NCI-H2196 (cell line): ENCODE data around the gene CCDC28B.
"Not testable (repeated sequence)": the region's sequence is repeated elsewhere in the genome, so short reads cannot be mapped to it uniquely, and the experiment has no call there.

Experiments
- DNase-seq: peaks from one replicate; lab custom pipeline; 2025; ENCODE audit not compliant: unreplicated experiment; lab: John Stamatoyannopoulos, UW

CCDC28B gene

DNA sequence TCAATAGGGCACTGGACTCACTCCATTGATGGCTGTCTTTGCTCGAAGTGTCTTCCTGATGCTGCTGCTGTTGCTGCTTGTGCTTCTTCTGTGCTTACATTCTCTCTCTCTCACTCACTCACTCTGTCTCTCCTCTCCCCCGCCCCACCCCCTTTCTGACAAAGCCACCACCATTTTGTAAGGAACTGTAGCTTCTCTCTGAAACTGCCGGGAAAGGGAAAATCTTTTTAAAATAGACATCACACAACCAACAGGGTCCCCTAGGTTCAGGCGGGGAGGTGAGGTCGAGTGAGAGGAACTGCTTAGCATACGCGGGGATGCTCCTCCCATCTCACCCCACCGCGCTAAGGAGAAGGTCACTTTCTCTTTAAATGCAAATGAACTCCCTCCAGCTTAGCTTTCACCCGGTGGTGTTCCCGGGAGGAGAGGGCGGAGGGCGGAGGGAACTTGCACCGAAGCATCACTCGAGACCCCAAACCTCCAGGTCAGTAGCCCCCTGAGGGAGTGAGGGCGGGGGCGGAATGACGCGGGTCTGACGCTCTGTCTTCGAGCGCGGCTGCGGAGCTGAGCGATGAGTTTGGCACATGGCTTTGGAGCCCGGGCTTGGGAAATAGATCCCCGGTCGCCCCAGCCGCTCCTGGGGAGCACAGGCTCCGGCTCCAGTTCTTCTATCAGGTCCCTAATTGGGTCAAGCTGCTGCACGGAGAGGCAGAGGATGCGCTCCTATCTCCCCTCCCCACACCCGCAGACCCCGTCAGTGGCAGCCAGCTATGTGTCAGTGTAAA lies at the start of gene CCDC28B:
CCDC28B (plus strand) TSS at position 370 of the 785 bp plus-strand sequence. CDS start 1,341 bp downstream, outside the sequence.
- peak; percentile 80 for DNase-seq

DNA sequence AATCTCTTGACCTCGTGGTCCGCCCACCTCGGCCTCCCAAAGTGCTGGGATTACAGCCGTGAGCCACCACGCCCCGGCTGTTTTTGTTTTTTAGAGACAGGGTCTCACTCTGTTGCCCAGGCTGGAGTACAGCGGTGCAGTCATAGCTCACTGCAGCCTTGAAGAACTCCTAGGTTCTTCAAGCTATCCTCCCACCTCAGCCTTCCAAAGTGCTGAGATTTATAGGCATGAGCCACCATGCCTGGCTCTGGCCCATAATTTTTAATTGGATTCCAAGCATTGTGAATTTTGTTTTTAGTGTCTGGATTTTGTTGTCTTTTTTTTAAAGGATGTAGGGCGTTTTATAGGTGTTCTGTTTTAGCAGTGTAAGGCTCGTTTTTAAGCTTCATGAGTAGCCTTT lies 49.5 kb upstream of the CCDC28B start:
- no peak for DNase-seq

DNA sequence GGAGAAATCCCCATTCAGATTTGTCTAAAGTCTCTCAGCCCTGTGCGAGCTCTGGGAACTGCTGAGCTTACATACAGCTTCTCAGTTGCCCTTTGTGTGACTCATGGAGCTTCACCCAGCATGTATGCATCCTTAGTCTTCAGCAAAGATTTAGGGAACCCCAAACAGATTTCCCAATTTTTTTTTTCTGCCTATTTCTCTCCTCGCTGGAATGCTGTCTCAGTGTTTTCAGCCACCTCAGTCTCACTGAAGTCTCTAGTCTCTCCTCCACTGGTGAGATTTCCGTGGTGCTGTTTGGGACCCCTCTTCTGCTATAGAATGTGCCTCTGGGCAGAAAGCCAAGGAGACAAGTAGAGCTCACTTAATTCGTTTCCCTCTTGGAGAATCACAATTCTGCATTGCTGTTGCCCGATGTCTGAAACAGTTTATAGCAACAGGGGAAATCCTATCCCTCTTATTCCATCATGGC lies 49.0 kb upstream of the CCDC28B start:
- DNase-seq, result no peak

DNA sequence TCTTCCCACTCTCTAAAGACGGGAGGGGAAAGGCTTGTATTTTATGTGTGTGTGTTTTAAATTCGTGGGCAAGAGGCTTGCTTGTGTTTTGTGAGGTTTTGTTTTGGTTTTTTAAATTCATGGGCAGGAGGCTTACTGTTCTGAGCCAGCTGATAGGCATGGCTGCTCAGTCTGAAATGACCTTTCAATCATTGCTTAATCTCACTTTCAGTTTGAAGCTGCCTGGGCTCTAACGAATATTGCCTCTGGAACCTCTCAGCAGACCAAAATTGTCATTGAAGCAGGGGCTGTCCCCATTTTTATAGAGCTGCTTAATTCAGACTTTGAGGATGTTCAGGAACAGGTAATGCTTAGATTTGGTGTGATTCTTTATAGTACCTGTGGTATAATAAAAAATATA lies 41.2 kb upstream of the CCDC28B start:
- DNase-seq, result no peak

DNA sequence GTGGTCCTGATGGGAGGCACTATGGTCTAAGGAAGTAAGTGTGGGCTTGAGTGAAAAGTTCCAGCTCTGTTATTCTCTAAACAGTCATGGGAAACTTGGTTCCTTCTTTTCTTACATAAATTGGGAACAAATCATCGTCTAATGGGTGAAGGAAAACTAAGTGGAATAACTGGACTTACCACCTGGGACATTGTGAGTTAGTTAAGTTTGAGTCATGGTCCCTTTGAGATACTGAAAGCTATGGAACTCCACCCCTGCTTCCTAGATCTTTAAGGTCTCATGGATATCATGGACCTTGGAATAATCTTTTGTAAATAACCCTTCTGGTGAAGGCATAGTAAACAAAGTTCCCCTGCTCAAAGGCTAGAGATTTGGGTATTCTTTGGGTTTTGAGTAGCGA lies 37.0 kb upstream of the CCDC28B start:
- no peak for DNase-seq

DNA sequence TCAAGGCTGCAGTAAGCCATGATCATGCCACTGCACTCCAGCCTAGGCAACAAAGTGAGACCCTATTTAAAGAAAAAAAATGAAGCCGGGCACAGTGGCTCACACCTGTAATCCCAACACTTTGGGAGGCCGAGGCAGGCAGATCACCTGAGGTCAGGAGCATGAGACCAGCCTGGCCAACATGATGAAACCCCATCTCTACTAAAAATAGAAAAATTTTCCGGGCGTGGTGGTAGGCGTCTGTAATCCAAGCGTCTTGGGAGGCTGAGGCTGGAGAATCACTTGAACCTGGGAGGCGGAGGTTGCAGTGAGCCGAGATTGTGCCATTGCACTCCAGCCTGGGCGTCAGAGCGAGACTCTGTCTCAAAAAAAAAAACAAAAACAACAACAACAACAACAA lies 34.8 kb upstream of the CCDC28B start:
- DNase-seq, result not testable (repeated sequence)

DNA sequence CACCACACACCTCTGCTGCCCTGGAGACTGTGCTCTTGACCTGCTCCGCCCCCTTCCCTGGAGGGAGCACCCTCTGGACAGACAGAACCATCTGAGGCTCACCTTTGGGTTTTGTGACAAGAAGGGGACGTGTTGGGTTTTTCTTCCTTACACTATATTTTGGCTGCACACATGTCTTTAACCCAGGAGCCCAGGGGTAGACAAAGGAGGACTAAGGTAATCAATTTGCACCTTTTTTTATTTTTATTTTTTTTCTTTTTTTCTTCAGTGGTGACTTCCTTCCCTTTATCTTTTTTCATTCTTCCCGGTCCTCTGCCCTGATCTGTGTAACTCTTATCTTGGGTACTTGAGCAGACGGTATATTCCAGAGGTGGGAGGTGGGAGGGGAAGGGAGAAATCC lies 29.4 kb upstream of the CCDC28B start:
- no peak for DNase-seq

DNA sequence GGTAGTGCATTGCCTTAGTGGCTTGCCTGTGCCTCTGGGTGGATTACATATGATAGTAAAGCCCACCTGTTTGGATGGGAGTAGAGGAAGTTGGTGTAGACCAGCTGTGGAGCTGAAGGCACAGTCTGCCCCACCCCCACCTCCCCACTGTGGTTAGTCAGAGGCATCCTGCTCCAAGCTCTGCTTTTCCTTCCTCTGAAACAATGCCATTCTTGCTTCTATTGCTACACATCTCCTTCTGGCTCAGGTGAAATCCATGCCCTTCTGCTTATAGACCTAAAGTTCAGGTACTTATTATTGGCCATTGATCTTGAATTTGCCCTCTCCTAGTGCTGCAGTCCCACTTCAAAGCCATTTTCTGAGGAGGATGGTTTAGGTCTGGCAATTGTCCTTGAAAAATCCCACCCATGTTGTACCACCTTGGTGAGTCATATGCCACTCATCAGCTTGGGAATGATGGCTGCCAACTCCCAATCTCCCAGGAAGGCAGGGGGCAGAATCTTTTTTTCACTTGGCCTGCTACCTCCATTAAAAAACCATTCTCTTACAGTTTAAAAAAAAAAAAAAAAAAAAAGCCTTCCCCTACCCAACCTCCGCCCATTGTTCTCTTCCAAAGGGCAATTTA lies 27.7 kb upstream of the CCDC28B start:
- DNase-seq, result no peak

DNA sequence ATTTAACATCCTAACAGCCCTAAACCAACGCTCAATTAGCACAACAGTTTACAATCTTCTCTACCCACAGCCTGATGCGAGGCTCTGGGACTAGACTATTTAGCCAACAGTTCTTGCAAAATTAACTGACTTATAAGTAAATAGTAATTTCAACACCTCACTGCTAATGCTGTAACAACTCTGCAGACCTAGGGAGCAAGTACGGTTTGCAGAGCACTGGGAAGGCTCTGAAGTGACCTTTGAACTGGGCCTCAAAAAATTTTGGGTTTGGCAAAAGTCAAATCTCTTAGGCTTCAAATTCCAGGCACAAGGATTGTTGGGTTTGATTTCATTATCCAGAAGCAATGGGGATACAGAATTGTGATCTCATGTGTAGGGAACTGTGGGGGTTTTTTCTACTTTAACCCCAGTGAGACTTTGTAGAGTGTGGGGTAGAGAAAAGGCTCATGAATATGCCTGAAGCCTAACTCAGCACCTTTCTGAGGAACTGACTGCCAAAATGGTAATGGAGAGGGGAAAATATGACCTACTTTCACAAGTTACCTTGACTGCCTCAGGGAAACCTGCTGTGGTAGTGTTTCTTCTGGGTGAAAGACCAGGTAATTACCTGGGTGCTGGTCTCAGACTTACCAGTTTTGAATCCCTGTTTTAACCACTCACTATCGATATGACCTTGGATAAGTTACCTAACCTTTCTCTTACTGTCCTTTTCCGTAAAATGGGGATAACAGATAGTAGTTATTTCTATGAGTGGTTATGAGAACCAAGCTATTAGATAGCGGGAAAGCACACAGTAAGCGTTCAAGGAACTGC lies 21.8 kb upstream of the CCDC28B start:
- DNase-seq, result no peak

DNA sequence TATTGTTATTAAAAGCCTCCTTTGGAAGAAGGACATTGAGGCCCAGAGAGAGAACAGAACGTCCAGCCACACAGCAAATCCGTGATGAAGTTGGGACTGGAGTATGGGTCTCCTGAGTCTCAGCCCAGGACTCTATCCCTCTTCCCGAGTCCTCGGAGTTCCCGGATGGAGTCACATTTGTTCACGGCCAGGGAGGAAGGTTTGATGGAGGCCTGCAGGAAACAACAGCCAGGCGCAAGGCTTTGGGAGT lies 21.3 kb upstream of the CCDC28B start:
- no peak for DNase-seq

DNA sequence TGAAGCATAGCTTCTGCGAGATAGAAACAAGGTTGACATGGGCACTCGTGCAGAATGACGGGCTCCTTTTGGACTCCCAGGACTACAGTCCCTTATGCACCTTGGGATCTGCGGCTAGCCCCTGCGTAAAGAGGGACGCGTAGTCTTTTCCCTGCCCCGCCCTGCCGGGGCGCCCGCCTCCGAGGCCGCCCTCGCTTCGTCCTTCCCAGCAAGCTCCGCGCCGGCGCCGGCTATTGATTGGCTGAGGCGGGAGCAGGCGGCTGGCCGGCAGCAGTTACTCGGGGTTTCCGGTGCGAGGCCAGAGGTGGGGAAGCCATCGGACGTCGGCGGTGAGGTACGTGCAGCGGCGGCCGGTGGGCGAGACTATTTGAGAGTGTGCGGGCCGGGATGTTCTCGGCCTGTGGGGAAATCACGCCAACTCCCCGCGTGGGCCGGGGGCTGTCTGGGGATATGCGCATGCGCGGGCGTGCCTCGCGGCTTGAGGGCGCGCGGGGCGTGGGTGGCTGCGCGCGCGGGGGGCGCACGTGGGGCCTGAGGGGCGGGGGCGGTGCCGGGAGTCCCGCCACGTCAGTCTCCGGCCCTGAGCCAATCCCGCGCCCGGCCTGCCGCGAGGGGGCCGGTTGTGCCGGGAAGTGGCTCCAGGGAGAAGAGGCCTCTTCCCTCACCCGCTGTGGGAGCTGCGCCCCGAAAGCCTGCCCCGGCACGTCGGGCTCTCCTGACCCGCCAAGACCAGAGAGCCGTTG lies 20.8 kb upstream of the CCDC28B start, which contains the start of gene TXLNA:
TXLNA (plus strand) TSS at position 233 of the 743 bp plus-strand sequence. CDS start 671 bp downstream, outside the sequence.
- DNase-seq, result peak; percentile 95

DNA sequence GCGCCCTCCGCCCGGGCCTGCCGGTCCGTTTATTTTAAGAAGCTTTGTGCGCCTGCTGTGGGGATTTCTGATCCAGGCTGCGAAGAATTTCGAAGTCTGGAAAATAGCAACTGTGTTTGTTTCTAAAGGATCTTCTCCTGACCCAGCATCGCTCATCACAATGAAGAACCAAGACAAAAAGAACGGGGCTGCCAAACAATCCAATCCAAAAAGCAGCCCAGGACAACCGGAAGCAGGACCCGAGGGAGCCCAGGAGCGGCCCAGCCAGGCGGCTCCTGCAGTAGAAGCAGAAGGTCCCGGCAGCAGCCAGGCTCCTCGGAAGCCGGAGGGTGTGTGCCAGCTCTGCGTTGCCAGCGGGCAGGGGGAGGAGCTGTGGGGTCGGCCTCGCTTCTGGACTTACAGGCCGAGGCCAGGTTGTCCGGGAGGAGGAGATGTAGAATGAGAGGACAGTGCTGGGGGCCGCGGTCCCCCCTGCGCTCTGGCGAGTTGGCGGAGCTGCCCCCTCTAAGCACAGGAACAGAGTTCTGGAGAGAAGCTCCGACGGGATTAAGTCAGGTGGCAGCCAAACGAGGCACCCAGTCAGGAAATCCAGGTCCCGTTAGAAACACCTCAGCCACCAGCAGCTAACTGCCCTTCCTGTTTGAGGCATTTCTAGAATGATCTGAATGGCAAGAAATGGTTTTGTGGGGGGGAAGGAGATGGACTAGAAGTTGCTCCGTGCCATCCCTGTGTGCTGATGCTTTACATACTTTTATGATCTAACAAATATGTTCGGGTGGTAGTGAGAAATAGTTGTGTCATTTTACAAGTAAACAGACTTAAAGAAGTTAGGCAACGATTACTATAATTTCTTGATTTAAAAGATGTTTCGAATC lies 20.0 kb upstream of the CCDC28B start:
- DNase-seq, result no peak

DNA sequence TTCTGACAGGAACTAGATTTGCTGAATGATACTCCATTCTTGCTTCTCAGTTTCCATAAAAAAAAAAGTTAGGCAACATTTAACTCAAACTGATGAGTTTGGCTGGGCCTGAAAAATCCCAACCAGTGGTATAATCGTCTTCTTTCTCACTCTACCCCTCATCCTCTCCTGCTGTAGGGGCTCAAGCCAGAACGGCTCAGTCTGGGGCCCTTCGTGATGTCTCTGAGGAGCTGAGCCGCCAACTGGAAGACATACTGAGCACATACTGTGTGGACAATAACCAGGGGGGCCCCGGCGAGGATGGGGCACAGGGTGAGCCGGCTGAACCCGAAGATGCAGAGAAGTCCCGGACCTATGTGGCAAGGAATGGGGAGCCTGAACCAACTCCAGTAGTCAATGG lies 19.3 kb upstream of the CCDC28B start:
- DNase-seq, result no peak

DNA sequence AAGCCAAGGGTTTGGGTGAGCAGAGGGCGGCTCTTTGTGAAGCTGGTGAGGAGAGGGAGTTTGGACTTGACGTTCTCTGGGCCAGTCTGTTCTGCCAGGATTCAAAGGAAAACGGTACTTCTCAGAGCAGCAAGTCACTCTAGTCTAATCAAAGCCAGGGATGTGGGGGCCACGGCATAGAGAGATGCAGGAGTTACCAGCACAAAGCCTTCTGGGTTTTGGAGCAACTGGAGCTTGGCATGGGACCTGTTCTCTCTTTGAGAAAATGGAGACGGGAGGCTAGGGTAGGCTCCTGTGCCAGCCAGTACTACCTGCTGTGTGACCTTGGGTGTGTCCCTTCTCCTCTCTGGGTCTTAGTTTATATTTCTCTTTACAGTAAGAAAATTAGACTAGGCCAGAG lies 18.8 kb upstream of the CCDC28B start:
- DNase-seq, result no peak

DNA sequence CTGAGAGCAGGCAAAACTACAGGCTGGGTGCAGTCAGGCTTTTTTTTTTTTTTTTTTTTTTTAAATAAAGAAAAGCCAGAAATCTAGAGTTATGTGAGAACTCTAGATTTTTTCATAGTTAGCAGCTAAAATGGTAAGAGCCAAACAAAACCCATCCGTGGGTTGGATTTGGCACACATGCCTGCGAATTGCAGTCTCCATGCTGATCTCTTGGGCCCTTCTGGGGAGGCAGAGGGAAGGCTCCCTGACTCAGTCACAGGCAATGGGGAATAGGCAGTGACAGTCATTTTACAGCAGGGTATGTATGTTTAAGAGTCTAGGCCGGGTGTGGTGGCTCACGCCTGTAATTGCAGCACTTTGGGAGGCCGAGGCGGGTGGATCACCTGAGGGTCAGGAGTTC lies 18.3 kb upstream of the CCDC28B start:
- DNase-seq, result no peak

DNA sequence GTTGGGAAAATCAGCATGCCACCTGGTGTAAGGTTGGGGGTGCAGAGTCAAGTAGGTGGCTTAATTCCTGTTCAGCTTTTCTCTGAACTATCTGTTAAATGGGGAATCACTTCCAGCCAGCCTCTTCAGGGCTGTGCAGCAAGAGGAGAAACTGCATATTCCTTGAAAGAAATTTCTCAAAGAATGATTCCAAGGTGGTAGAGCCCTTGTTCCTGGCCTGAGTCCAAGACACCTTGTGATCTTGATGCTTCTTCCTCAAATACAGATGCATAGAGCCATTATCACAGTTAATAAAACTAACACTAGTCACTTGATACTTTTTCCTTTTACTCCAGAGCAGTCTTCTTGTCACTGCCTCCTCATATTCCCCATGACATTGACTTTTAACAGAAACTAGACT lies 15.7 kb upstream of the CCDC28B start:
- DNase-seq, result no peak

DNA sequence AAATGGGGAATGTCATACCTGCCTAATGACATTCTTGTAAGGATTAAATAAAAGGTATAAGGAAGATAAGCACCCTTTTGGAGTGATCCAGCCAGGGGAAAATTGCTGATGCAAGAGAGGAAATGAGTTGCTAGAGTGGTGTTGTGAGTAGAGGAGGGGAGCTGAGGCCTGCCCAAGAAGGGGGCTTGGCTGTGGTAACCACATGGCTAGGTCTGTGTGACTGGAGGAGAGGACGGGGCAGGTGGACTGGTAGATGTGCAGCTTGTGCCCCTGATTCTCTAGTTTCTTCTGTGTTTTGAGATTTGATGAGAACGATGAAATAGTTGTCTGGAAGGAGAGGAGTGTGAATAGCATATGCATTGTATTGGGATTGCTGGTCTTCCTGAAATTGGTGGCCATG lies 14.3 kb upstream of the CCDC28B start:
- DNase-seq, result no peak

DNA sequence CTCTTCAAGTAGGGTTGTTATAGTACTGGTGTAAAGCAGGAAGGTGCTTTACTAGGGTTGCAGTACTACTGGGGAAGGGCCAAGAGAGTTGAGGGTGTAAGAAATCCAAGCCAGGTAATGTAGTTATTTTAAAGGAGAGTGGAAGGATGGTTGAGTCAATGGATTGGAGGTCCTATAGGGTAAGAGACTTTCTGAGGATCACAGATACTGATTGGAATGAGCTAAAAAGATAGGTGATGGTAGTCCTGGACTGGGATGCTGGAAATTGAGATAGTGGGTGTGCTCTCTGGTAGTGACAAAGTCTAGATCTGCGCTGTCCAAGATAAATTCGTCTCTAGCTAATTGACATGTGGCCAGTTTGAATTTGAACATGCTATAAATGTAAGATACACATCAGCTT lies 13.9 kb upstream of the CCDC28B start:
- DNase-seq, result no peak

DNA sequence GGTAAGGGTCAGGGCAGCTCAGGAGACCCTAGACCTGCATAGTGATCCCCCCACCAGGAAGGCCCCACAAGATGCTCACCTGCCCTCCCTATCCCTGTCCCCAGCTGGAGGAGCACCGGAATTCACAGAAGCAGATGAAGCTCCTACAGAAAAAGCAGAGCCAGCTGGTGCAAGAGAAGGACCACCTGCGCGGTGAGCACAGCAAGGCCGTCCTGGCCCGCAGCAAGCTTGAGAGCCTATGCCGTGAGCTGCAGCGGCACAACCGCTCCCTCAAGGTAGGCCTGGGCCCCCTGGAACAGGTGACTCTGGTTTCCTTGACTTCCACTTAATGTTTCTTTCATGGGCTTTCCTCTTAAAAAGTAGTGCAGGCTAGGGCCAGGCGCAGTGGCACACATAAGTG lies 12.5 kb upstream of the CCDC28B start:
- DNase-seq, result no peak

DNA sequence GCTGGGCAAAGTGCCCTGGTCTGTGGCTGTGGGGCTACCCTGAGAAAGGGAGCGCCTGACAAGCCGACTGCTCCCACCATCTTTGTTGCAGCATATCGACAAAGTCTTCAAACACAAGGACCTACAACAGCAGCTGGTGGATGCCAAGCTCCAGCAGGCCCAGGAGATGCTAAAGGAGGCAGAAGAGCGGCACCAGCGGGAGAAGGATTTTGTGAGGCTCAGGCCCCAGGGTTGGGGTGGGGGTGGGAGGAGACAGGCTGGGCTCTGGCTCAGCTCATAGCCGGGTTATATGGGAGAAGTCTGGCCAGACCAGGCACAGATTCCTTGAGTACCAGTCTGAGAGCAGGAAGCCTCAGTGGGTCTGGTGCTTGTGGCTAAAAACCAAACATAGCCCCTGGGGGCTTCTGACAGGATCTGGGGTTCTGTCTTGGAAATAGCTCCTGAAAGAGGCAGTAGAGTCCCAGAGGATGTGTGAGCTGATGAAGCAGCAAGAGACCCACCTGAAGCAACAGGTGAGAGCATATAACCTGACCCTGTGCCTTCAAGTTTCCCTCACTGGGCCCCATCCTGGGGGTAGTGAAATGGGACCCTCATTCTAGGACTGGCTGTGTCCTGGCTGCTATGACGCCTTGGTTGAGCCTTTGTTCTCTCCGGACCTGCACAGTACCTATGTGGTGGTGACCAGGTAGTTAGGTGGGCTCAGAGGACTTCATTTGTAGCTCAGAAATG lies 8.0 kb upstream of the CCDC28B start:
- no peak for DNase-seq
